ENCODE measurements around the gene DOCK10. TPM values are rescaled to one million over a fixed set of nuclear protein-coding genes. Genes with fewer than 3 reads are reported as not detected.
A peak's percentile ranks its signal among the peaks of the same experiment; 100 is the strongest.

DOCK10 gene
- total RNA-seq, 1 experiment from 2014 or later: 0.96 TPM

- H3K27ac Mint-ChIP-seq (ENCODE audit: low read depth, unreplicated experiment): no peak overlapping the region
- intact Hi-C loops (cut with micrococcal nuclease): no loop called here
- TF ChIP-seq CTCF (IDR thresholded peaks at IDR 0.05; ENCODE audit: unreplicated experiment): no peak
- no peaks in the 10 kb centered on the region for H3K27me3 Mint-ChIP-seq (ENCODE audit: insufficient read depth, unreplicated experiment)
- ChIA-PET CTCF (interaction anchor here (0.6 to 1.1 kb wide), 3 partner anchors 21 to 1569 kb away, joined by 3 read pairs; no protein-coding TSS in a partner anchor), POLR2A (no interaction called here)
- no peaks in the 10 kb centered on the region for H3K36me3 Mint-ChIP-seq (ENCODE audit: insufficient read depth, unreplicated experiment)
- BruUV-seq (replicated peaks): no TSS peak
- H3K4me3 Mint-ChIP-seq (ENCODE audit: unreplicated experiment): no peak overlapping the region
- no peaks in the 10 kb centered on the region for H3K9me3 Mint-ChIP-seq (ENCODE audit: unreplicated experiment)
- peaks cover 18% of the 10 kb centered on the region for H3K4me1 Mint-ChIP-seq (ENCODE audit: insufficient read depth, unreplicated experiment)
- no peak for DNase-seq (ENCODE audit: unreplicated experiment)
These were observed 13.7 kb downstream of the DOCK10 start for GRCh38 chr2:225028572-225028971.

GRCh38 chr2:225027061-225027762, 15.1 kb downstream of the DOCK10 start:
- CTCF ChIA-PET: no interaction called here
- Mint-ChIP-seq H3K4me1 (ENCODE audit: insufficient read depth, unreplicated experiment) (peaks cover 18% of the 10 kb centered on the region), H3K4me3 (ENCODE audit: unreplicated experiment) (no peak overlapping the region), H3K9me3 (ENCODE audit: unreplicated experiment) (no peaks in the 10 kb centered on the region), H3K36me3 (ENCODE audit: insufficient read depth, unreplicated experiment) (no peaks in the 10 kb centered on the region), H3K27me3 (ENCODE audit: insufficient read depth, unreplicated experiment) (no peaks in the 10 kb centered on the region), H3K27ac (ENCODE audit: low read depth, unreplicated experiment) (no peak overlapping the region)
- BruUV-seq (replicated peaks): no TSS peak
- TF ChIP-seq CTCF (IDR thresholded peaks at IDR 0.05; ENCODE audit: unreplicated experiment): no peak
- DNase-seq (ENCODE audit: unreplicated experiment): no peak
- POLR2A ChIA-PET: no interaction called here
- intact Hi-C loops (cut with micrococcal nuclease): no loop called here

- TF ChIP-seq CTCF (IDR thresholded peaks at IDR 0.05; ENCODE audit: unreplicated experiment): no peak
- H3K9me3 Mint-ChIP-seq (ENCODE audit: unreplicated experiment): no peaks in the 10 kb centered on the region
- peaks cover 18% of the 10 kb centered on the region for H3K4me1 Mint-ChIP-seq (ENCODE audit: insufficient read depth, unreplicated experiment)
- H3K27ac Mint-ChIP-seq (ENCODE audit: low read depth, unreplicated experiment): peak overlapping the region; percentile 54
- H3K36me3 Mint-ChIP-seq (ENCODE audit: insufficient read depth, unreplicated experiment): no peaks in the 10 kb centered on the region
- intact Hi-C loops (cut with micrococcal nuclease): no loop called here
- BruUV-seq (replicated peaks): no TSS peak
- ChIA-PET CTCF (interaction anchor here (0.6 to 1.1 kb wide), 2 partner anchors 19 to 24 kb away, joined by 4 read pairs; no protein-coding TSS in a partner anchor), POLR2A (interaction anchor here (0.6 kb wide), 1 partner anchor 16 kb away, joined by 4 read pairs; no protein-coding TSS in a partner anchor)
- no peaks in the 10 kb centered on the region for H3K27me3 Mint-ChIP-seq (ENCODE audit: insufficient read depth, unreplicated experiment)
- no peak overlapping the region for H3K4me3 Mint-ChIP-seq (ENCODE audit: unreplicated experiment)
- peak; percentile 79 for DNase-seq (ENCODE audit: unreplicated experiment)
These were observed 16.2 kb downstream of the DOCK10 start for GRCh38 chr2:225025917-225026571.

- POLR2A ChIA-PET: no interaction called here
- CTCF ChIA-PET: interaction anchor here (1.4 kb wide), 1 partner anchor 23 kb away, joined by 12 read pairs; no protein-coding TSS in a partner anchor
- no peak for DNase-seq (ENCODE audit: unreplicated experiment)
- no peaks in the 10 kb centered on the region for H3K9me3 Mint-ChIP-seq (ENCODE audit: unreplicated experiment)
- H3K27ac Mint-ChIP-seq (ENCODE audit: low read depth, unreplicated experiment): no peak overlapping the region
- BruUV-seq (replicated peaks): no TSS peak
- TF ChIP-seq CTCF (IDR thresholded peaks at IDR 0.05; ENCODE audit: unreplicated experiment): no peak
- no peaks in the 10 kb centered on the region for H3K27me3 Mint-ChIP-seq (ENCODE audit: insufficient read depth, unreplicated experiment)
- H3K36me3 Mint-ChIP-seq (ENCODE audit: insufficient read depth, unreplicated experiment): no peaks in the 10 kb centered on the region
- no peak overlapping the region for H3K4me3 Mint-ChIP-seq (ENCODE audit: unreplicated experiment)
- peaks cover 18% of the 10 kb centered on the region for H3K4me1 Mint-ChIP-seq (ENCODE audit: insufficient read depth, unreplicated experiment)
- intact Hi-C loops (cut with micrococcal nuclease): no loop called here
These were observed 20.1 kb downstream of the DOCK10 start for GRCh38 chr2:225022188-225022587.

All from MCF 10A (cell line).